GM23248 (cell line): Measurements from ENCODE around the gene RUNX3. TPM values are rescaled to one million over a fixed set of nuclear protein-coding genes. Genes with fewer than 3 reads are reported as not detected.

Experiments used
- DNase-seq: peaks from one replicate; pipeline ENCODE4 v3.0.0-alpha.2; 2015
- H2AFZ ChIP-seq: fragments of 200-600 bp; sonication (generic); 2 replicates; pipeline ENCODE4 v1.6.1; 2016; ENCODE audit warnings: antibody characterized with exemption
- H3F3A ChIP-seq: fragments of 200-600 bp; sonication (generic); 2 replicates; pipeline ENCODE4 v1.6.1; 2016; ENCODE audit warnings: mild to moderate bottlenecking, antibody characterized with exemption, mixed run types; ENCODE audit not compliant: insufficient read depth
- H3K27ac ChIP-seq: fragments of 200-600 bp; sonication (generic); 2 replicates; pipeline ENCODE4 v1.5.1; 2016; ENCODE audit warnings: mild to moderate bottlenecking
- H3K27me3 ChIP-seq: fragments of 200-600 bp; sonication (generic); replicated peaks from 2 replicates; pipeline ENCODE4 v1.6.1; 2016; ENCODE audit warnings: mild to moderate bottlenecking; ENCODE audit not compliant: insufficient read depth
- H3K36me3 ChIP-seq: fragments of 200-600 bp; sonication (generic); 2 replicates; pipeline ENCODE4 v1.6.1; 2016; ENCODE audit warnings: low read depth, mild to moderate bottlenecking
- H3K4me1 ChIP-seq: fragments of 200-600 bp; sonication (generic); 2 replicates; pipeline ENCODE4 v1.6.1; 2016; ENCODE audit warnings: mild to moderate bottlenecking; ENCODE audit not compliant: insufficient read depth
- H3K4me2 ChIP-seq: fragments of 200-600 bp; sonication (generic); one replicate; pipeline ENCODE4 v1.6.1; 2016; ENCODE audit warnings: mild to moderate bottlenecking; ENCODE audit not compliant: unreplicated experiment
- H3K4me3 ChIP-seq: fragments of 200-600 bp; sonication (generic); 2 replicates; pipeline ENCODE4 v1.5.1; 2016; ENCODE audit warnings: mild to moderate bottlenecking
- H3K79me2 ChIP-seq: fragments of 200-600 bp; sonication (generic); 2 replicates; pipeline ENCODE4 v1.6.1; 2016; ENCODE audit warnings: mild to moderate bottlenecking; ENCODE audit not compliant: insufficient read depth
- H3K9ac ChIP-seq: fragments of 200-600 bp; sonication (generic); 2 replicates; pipeline ENCODE4 v1.6.1; 2016; ENCODE audit warnings: mild to moderate bottlenecking
- H3K9me2 ChIP-seq: fragments of 200-600 bp; sonication (generic); 2 replicates; pipeline ENCODE4 v1.6.1; 2016; ENCODE audit warnings: mixed run types, mild to moderate bottlenecking, moderate library complexity; ENCODE audit not compliant: insufficient read depth
- H3K9me3 ChIP-seq: fragments of 200-600 bp; sonication (generic); one replicate; pipeline ENCODE4 v1.6.1; 2017; ENCODE audit warnings: low read depth
- H4K20me1 ChIP-seq: fragments of 200-600 bp; sonication (generic); 2 replicates; pipeline ENCODE4 v1.6.0; 2016; ENCODE audit not compliant: insufficient read depth
- EZH2 ChIP-seq: fragments of 200-600 bp; sonication (generic); IDR thresholded peaks from 2 replicates; pipeline ENCODE4 v1.6.1; 2018; ENCODE audit warnings: antibody characterized with exemption, mild to moderate bottlenecking; ENCODE audit not compliant: insufficient read depth, poor library complexity, severe bottlenecking
- EZH2phosphoT487 ChIP-seq: fragments of 200-600 bp; sonication (generic); IDR thresholded peaks from 2 replicates; pipeline ENCODE4 v1.6.1; 2018; ENCODE audit warnings: antibody characterized with exemption, moderate library complexity, mild to moderate bottlenecking, low read depth; ENCODE audit not compliant: insufficient read depth
- WGBS, 2 experiments: methylation state at CpG; one replicate each; pipeline ENCODE4 v1.1.6; 2015 to 2017; ENCODE audit warnings: low lambda C conversion rate in 2 of 2, low coverage in 1 of 2; ENCODE audit errors: missing lambda C conversion rate in 2 of 2; 5-methylcytosine and 5-hydroxymethylcytosine counted together
- in situ Hi-C: fragments of 300-500 bp; cut with MboI; formaldehyde crosslinking; loops from 2 replicates; pipeline ENCODE4 v1.15.0; 2020
- polyA plus RNA-seq: library from polyadenylated mRNA; unstranded; fragments of >200 nt; fragmentation: Nextera tagmentation; extraction: Ambion mirVana; gene quantifications from 2 replicates; pipeline ENCODE4 v1.2.1, GENCODE V29; 2016
- total RNA-seq: library from RNA; depleted of rRNA; stranded (reverse); fragments of >200 nt; shearing (Covaris generic); gene quantifications from 2 replicates; pipeline ENCODE4 v1.2.3, GENCODE V29; 2014

RUNX3 gene
- total and polyA plus RNA-seq, 2 experiments from 2014 or later: 0.43 to 1.4 TPM

DNA sequence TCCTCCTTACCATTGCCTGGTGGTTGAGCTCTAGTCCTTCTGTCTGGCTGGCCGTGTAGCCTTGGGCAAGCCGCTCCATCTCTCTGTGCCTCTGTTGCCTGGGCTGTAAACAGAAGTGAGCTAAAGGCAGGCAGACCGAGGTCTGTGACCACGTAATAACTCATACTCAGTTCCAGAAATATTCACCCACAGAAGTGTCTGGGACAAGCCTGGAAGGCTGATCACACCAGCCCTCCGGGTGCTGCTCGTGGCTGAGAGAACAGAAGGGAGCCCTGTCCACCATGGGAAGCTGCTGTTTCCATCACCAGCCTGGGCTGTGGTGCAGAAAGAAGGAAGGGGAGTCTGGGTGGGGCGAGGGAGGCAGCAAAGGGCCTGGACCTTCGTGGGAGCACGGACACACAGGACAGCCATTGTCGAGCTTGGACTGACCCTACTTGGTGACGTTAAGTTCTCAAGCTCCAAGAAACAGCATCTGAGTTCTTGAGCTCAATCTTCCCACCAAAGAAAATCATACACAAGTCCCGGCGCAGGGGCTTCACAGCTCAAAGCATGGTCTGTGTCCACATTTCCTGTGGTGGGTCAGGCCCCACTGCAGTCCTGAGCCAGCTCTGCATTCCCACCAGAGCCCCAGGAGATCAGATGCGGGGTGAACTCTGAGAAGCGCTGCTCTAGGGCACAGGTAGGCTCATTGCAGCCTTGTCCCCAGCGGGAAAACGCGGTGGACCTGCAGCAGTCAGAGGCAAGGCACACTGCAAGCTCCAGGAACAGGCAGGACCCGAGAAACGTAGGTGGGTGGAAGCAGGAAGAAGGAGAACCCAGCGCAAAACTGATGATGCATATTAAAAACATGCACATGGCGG, 61.8 kb downstream of the RUNX3 start:
- no peaks in the 10 kb centered on the region for H3K27me3 ChIP-seq
- H3K4me1 ChIP-seq: no peaks in the 10 kb centered on the region
- H2AFZ ChIP-seq: no peak overlapping the region
- no peak overlapping the region for H3K4me2 ChIP-seq
- DNase-seq: no peak
- no peak overlapping the region for H3K4me3 ChIP-seq
- TF ChIP-seq EZH2phosphoT487: no peak
- no peak for TF ChIP-seq EZH2
- no peak overlapping the region for H3K27ac ChIP-seq
- H3K79me2 ChIP-seq: no peaks in the 10 kb centered on the region
- H3K9me3 ChIP-seq: no peaks in the 10 kb centered on the region
- no peaks in the 10 kb centered on the region for H3K9me2 ChIP-seq
- H3K36me3 ChIP-seq: no peaks in the 10 kb centered on the region
- H4K20me1 ChIP-seq: no peaks in the 10 kb centered on the region
- WGBS, 2 experiments: 80% methylated on average over 19 to 22 of the region's 22 CpGs
- H3K9ac ChIP-seq: no peak overlapping the region
- in situ Hi-C loops: no loop called here
- H3F3A ChIP-seq: peaks cover 19% of the 10 kb centered on the region; the same call in 1 of the 2 replicates

DNA sequence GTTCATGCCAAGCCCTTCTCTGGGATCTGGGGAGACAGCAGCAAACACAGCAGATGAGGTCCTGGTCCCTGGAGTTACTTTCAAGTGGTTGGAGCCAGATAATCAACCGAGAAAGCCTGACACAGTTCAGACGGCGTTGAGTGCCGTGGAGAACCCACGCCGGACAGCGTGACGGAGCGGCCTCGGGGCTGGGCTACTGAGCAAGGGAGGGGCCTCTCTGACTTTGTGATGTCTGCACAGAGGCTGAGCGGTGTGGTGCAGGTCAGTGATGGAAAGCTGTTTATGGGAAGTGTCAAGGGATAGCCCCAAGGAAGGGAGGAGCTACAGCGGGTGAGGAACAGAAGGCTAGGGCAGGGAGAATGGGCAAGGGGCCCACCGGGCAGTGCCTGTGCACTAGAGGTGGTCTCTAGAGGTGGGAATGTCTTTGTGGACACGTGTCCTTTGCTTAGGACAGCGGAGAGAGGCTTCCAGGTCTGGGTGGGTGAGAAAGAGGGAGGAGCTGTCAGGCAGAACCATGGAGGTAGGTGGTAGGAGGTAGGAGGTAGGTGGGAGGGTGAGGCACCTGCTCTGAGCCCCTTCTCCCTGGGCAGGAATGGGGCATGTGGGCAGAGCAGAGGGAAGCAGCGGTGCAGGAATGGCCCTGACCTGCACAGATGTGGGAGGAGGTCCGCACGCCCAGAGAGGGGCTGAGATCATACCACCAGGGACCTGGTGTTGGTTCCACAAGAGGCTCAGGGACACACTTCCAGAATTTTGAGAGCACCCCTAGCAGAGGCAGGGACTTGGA, 62.8 kb downstream of the RUNX3 start:
- Histone ChIP-seq H3F3A (peaks cover 19% of the 10 kb centered on the region; the same call in 1 of the 2 replicates), H3K27ac (no peak overlapping the region), H3K9me2 (no peaks in the 10 kb centered on the region), H3K9me3 (no peaks in the 10 kb centered on the region), H4K20me1 (no peaks in the 10 kb centered on the region), H3K9ac (no peak overlapping the region), H3K36me3 (no peaks in the 10 kb centered on the region), H3K4me3 (no peak overlapping the region), H3K27me3 (no peaks in the 10 kb centered on the region), H3K4me1 (no peaks in the 10 kb centered on the region), H2AFZ (no peak overlapping the region), H3K79me2 (no peaks in the 10 kb centered on the region), H3K4me2 (no peak overlapping the region)
- in situ Hi-C loops: no loop called here
- WGBS, 2 experiments: 72 to 76% methylated on average over 17 to 18 of the region's 18 CpGs
- DNase-seq: no peak
- TF ChIP-seq EZH2 (no peak), EZH2phosphoT487 (no peak)

DNA sequence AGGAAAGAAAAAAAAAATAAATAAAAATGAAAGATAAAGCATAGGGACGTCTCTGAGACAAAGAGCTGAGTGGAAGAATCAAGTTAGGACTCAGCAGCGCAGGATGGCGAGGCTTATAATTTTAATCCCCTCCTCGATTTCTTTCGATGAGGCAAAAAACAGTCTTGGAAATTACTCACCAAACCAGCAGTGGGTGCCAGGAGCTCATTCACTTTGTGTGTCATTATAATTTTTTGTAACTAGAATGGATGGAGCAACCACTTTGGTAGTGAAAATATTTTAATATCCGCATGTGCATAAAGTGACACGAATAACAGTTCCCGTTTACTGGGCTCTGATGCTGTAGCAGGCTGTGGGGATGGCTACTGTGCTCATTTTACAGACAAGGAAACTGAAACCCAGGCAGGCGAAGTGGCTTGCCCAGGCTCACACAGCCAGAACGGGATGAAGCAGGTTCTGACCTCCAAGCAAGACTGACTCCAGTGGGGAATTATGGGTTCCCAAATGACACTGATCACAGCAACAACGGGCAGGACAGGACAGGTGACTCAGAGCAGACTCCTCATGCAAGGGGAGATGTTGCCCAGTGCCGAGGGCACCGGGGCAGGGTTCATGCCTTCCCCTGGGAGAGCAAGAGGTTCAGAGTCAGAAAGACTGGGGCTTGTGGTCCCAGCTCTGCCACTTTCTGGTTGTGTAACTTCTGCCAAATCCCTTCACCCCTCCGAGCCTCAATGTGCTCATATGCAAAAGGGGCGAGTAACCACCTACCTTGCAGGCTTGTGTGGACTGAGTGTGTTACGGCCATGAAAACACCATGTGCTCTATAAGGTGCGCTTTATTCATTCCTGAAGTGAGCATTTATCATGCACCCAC, 63.6 kb downstream of the RUNX3 start:
- TF ChIP-seq EZH2phosphoT487 (no peak), EZH2 (no peak)
- no peak overlapping the region for H3K4me3 ChIP-seq
- no peaks in the 10 kb centered on the region for H3K27me3 ChIP-seq
- H4K20me1 ChIP-seq: no peaks in the 10 kb centered on the region
- no peak overlapping the region for H3K27ac ChIP-seq
- H2AFZ ChIP-seq: no peak overlapping the region
- in situ Hi-C loops: no loop called here
- H3K4me1 ChIP-seq: no peaks in the 10 kb centered on the region
- H3K9me3 ChIP-seq: no peaks in the 10 kb centered on the region
- H3K79me2 ChIP-seq: no peaks in the 10 kb centered on the region
- DNase-seq: peak; percentile 62
- no peaks in the 10 kb centered on the region for H3K36me3 ChIP-seq
- H3F3A ChIP-seq: peaks cover 22% of the 10 kb centered on the region; the same call in 1 of the 2 replicates
- 59 to 61% methylated on average over 17 of the region's 17 CpGs for WGBS, 2 experiments
- H3K4me2 ChIP-seq: no peak overlapping the region
- H3K9me2 ChIP-seq: no peaks in the 10 kb centered on the region
- no peak overlapping the region for H3K9ac ChIP-seq

DNA sequence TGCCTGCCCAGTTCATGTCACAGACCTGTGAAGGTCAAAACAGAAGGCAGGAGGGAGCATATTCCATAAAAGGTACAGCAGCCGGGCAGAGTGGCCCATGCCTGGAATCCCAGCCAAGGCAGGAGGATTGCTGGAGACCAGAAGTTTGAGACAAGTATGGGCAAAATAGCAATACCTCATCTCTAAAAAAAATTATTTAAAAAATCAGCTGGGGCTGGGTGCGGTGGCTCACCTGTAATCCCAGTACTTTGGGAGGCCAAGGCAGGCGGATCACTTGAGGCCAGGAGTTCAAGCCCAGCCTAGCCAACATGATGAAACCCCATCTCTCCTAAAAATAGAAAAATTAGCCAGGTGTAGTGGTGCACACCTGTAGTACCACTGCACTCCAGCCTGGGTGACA, 64.5 kb downstream of the RUNX3 start:
- Histone ChIP-seq H3K27me3 (no peaks in the 10 kb centered on the region), H3K4me2 (no peak overlapping the region), H4K20me1 (no peaks in the 10 kb centered on the region), H3K9me3 (no peaks in the 10 kb centered on the region), H3K27ac (no peak overlapping the region), H3K4me3 (no peak overlapping the region), H3F3A (peaks cover 22% of the 10 kb centered on the region), H3K36me3 (no peaks in the 10 kb centered on the region), H3K4me1 (no peaks in the 10 kb centered on the region), H3K79me2 (no peaks in the 10 kb centered on the region), H2AFZ (no peak overlapping the region), H3K9me2 (no peaks in the 10 kb centered on the region), H3K9ac (no peak overlapping the region)
- TF ChIP-seq EZH2 (no peak), EZH2phosphoT487 (no peak)
- no peak for DNase-seq
- 91 to 93% methylated on average over 3 of the region's 3 CpGs for WGBS, 2 experiments
- in situ Hi-C loops: no loop called here
